Measurements from ENCODE around the gene SPRR3.

Gene SPRR3

GRCh38 chr1:153001382-153001781, at the start of gene SPRR3:
TSS of gene SPRR3 (plus strand) at chr1:153001749. CDS start at chr1:153003021, 1,272 bp downstream.
- no peak for DNase-seq

GRCh38 chr1:152953761-152954160, 47.8 kb upstream of the SPRR3 start:
- no peak for DNase-seq

GRCh38 chr1:152954436-152954835, 47.1 kb upstream of the SPRR3 start:
- DNase-seq, result no peak

- no peak for DNase-seq
Observed at GRCh38 chr1:152957561-152957960, 44.0 kb upstream of the SPRR3 start.

GRCh38 chr1:152959273-152959672, 42.3 kb upstream of the SPRR3 start:
- no peak for DNase-seq

GRCh38 chr1:152959801-152960451, 41.6 kb upstream of the SPRR3 start:
- DNase-seq, result no peak

GRCh38 chr1:152960452-152961044, 41.0 kb upstream of the SPRR3 start:
- no peak for DNase-seq

- no peak for DNase-seq
Observed at GRCh38 chr1:152961226-152961891, 40.2 kb upstream of the SPRR3 start.

- DNase-seq, result no peak
Observed at GRCh38 chr1:152962876-152963415, 38.6 kb upstream of the SPRR3 start.

GRCh38 chr1:152964536-152964935, 37.0 kb upstream of the SPRR3 start:
- no peak for DNase-seq

GRCh38 chr1:152965853-152966252, 35.7 kb upstream of the SPRR3 start:
- no peak for DNase-seq

GRCh38 chr1:152967201-152967600, 34.3 kb upstream of the SPRR3 start:
- DNase-seq, result no peak

- no peak for DNase-seq
Observed at GRCh38 chr1:152968248-152968647, 33.3 kb upstream of the SPRR3 start.

- DNase-seq, result no peak
Observed at GRCh38 chr1:152969036-152969435, 32.5 kb upstream of the SPRR3 start.

- no peak for DNase-seq
Observed at GRCh38 chr1:152970495-152970894, 31.1 kb upstream of the SPRR3 start, which contains the start of gene SPRR4. TSS of gene SPRR4 (plus strand) at chr1:152970648. CDS start at chr1:152971891, 1,243 bp downstream.

- DNase-seq, result no peak
Observed at GRCh38 chr1:152972196-152972886, 29.2 kb upstream of the SPRR3 start.

GRCh38 chr1:152976688-152977087, 24.9 kb upstream of the SPRR3 start:
- no peak for DNase-seq

GRCh38 chr1:152977614-152978013, 23.9 kb upstream of the SPRR3 start:
- no peak for DNase-seq

- no peak for DNase-seq
Observed at GRCh38 chr1:152980676-152981075, 20.9 kb upstream of the SPRR3 start.

GRCh38 chr1:152981146-152981871, 20.2 kb upstream of the SPRR3 start:
- DNase-seq, result no peak

GRCh38 chr1:152982076-152982475, 19.5 kb upstream of the SPRR3 start:
- DNase-seq, result no peak

- DNase-seq, result no peak
Observed at GRCh38 chr1:152983234-152983633, 18.3 kb upstream of the SPRR3 start.

GRCh38 chr1:152983743-152984142, 17.8 kb upstream of the SPRR3 start, which contains the start of gene SPRR1A:
TSS of gene SPRR1A (plus strand) at chr1:152984081. CDS start at chr1:152985231, 1,150 bp downstream.
- DNase-seq, result no peak
